GM19467 (cell line): Measurements from ENCODE around the gene GGT5.
"Not testable (repeated sequence)": the region's sequence is repeated elsewhere in the genome, so short reads cannot be mapped to it uniquely, and the experiment has no call there.

ENCODE experiments used
- ATAC-seq: cut with Tn5 transposase; IDR thresholded peaks from one replicate; pipeline ENCODE4 v1.9.1; 2021; ENCODE audit warnings: mild to moderate bottlenecking, moderate library complexity; ENCODE audit not compliant: unreplicated experiment

GGT5 gene

GRCh38 chr22:24264329-24264896 lies 19.5 kb upstream of the GGT5 start:
- ATAC-seq: not testable (repeated sequence)

GRCh38 chr22:24263479-24263878 lies 18.6 kb upstream of the GGT5 start:
- ATAC-seq: not testable (repeated sequence)

GRCh38 chr22:24262185-24262749 lies 17.4 kb upstream of the GGT5 start:
- not testable (repeated sequence) for ATAC-seq

DNA sequence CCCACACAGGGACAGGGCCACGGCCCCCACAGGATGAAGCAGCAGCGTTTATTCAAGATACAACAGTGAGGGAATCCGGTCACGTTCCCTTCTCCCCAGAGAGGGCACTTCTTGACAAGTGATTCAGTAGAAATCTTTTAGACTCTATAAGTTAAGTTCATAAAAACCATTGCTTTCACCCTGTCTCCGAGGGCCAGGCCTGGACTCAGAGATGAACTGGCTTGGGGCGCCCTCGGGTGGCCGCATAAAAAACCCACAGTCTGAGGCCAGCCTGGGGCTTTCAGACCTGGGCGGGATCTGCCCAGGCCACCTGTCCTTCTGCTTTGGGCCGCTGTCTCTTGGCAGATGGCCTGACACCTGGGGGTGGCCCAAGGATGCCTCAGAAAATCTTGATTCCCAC lies 14.6 kb upstream of the GGT5 start:
- not testable (repeated sequence) for ATAC-seq

- ATAC-seq: not testable (repeated sequence)
Measured at GRCh38 chr22:24256736-24257135, 11.9 kb upstream of the GGT5 start.

GRCh38 chr22:24256136-24256535 lies 11.3 kb upstream of the GGT5 start:
- not testable (repeated sequence) for ATAC-seq

DNA sequence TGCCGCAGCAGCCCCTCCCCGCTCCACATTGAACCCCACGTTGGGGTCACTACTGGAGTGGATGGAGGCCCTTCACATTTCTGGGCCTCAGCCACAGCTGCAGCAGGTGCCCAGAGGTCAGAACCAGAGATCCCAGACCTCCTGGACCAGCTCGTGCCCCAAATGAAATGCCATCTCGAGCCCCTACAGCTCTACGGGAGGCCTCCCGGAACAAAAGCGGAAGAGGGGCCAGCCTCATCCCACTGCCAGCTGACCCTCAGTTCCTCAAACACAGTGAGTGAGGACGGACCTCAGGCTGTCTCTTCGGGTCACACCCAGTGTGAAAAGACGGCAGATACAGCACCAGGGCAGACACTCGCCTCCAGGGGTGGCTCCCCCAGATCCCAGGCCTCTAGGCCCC lies 8.2 kb upstream of the GGT5 start:
- ATAC-seq: not testable (repeated sequence)

DNA sequence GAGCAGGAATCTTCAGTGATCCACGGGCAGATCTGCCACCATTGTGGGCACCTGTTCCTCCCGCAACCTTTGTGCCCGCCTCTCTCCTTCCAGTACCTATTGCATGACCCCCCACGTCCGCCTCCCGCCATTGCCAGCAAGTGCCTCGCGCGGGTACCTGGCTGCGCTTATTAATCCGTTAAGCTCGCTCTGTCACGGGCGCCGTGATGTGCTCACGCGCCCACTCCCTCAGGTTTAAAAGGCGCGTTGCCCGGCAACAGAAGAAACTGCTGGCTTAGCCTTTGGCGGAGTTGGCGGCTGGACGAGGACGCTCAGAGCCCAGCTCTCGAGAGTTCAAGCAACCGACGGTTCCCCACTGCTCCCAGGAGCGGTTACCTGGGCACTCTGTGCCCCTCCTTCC lies 6.4 kb upstream of the GGT5 start:
- not testable (repeated sequence) for ATAC-seq

GRCh38 chr22:24249413-24249812 lies 4.5 kb upstream of the GGT5 start:
- not testable (repeated sequence) for ATAC-seq

DNA sequence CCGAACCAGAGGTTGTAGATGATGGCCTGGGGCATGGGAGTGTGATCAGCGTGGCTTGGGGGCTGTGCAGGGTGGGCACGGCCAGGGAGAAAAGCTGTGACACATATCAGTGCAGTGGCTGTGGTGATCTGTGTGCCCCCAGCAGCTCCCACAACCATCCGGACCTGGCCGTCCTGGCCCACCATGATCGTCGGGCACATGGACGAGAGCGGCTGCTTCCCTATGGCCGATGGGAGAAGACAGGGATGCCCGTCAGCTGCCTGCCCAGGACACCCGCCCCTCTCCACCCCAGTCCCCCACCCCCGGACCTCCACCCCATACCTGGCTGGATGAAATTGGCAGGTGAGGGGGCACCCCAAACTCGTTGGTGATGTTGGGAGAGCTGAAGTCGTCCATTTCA lies 3.7 kb upstream of the GGT5 start:
- ATAC-seq: not testable (repeated sequence)

DNA sequence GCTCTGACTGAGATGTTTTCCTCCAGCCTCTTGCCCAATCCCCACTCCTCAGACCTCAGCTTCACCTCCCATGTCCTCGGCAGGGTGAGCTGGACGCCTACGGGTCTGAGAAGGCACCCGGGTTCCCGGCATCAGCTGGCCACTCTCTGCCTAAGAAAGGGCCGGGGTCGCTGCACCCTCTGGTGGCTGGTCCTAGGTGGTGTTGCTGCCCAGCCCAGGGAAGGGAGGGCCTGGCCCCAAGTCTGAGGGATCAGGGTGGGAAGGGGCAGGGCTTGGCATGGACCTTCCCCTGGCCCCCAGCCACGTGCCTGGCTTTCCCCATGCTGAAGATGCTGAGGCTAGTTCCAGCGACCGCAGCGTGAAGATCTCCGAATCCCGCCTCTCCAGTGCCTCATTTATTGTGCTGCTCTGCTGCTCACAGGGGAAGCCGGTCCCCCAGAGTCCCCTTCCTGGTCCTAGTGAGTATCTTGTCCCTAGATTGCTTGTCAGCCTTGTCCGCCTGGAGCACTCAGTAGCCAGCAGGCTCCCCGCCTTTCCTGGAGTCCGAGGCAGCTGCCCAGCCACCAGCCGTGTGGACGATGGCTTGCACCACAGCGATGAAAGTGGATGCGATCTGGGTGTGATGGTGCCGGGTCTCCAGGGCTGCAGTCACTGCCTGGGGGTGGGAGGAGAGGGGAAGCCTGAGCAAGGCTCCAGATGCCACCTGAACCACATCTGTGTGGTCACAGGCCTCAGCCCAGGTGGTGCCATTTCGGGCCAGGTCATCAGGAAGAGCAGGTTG lies 2.9 kb upstream of the GGT5 start:
- no peak for ATAC-seq

DNA sequence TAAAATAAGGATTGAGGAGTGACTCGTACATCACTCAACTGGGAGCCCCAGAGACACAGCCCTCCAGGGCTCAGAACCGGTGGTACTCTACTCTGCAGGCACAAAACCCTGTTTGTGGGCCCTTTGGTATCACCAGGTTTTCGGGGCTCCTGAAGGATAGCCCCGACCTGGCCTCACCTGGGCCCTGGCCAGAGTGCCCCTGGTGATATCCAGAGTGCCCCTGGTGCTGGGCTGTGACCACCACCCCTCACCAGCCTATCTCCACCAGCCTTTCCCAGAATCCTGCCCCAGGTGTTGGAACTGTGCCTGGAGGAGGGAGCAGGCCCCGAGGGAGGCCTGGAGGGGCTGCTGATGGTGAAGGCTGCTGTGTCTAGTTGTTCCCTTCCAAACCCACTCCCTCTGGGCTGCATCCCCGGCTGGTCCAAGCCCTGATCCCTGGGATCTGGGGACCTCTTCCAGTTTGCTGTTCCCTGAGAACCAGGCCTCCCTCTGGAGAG lies 2.2 kb upstream of the GGT5 start:
- no peak for ATAC-seq

DNA sequence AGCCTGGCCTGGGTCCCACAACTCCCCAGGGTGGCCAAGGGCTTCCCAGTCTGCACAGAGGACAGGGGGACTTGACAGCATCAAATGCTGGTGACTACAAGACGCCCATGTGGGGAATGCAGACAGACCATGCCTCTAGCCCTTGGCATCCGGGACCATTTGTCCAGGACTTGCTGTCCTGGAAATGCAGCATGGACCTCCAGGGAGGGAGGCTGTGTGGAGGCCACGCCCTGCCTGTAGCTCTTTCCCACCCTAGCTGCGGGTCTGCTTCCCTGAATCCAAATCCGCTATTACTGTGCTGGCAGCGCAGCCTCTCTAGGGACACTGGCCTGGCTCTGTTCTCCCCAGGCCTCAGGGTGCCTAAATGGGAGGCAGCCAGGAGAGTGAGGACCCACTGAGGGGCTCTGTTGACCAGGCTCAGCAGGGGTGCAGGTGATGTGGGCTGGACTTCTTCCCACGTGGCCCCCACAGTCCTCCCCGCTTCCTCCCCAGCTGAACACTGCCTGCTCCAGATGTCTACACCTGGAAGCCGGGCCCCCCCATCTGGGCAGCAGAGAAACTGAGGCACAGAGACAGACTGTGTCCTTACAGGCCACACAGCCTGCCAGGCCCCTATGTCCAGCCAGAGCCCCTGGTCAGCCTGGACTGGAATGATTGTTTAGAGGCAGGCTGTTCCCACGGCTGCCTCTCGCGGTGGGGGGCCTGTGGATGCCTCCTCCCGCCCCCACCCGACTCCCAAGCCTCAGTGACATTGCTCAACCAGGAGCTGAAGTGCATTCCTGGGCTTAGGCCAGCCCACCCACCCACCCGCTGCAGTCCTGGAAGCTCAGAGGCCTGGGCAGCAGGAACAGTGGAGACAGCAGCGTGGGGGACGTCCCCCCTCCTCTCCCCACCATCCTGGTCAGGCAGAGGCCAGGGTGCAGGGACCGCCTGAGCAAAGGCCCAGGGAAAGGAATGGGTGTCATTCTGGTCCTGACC lies 991 bp upstream of the GGT5 start:
- not testable (repeated sequence) for ATAC-seq

DNA sequence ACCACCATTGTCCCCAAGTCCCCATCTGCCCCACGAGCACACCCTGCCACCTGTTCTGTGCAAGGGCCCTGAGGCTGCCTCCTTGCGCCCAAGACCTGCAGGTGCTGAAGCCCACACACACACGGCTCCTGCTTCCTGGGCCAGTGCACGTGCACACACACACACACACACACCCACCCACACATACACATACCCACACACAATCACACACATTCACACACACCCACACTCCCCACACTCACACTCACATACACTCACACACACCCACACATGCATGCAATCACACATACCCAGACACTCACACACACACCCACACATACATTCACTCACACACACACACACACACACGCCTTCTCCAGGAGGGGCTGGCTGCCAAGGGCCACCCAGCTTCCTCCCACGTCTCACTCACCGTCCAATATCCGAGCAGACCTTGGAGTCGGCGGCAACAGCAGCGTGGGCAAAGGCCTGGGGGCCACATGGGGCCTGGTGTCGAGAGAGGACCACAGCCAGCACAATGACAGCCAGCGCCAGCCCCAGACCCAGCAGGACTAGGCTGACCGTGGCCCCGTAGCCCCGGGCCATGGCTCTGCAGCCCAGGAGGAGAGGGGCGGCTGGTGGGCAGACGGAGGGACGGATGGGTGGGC lies 616 bp downstream of the GGT5 start:
- ATAC-seq: no peak

DNA sequence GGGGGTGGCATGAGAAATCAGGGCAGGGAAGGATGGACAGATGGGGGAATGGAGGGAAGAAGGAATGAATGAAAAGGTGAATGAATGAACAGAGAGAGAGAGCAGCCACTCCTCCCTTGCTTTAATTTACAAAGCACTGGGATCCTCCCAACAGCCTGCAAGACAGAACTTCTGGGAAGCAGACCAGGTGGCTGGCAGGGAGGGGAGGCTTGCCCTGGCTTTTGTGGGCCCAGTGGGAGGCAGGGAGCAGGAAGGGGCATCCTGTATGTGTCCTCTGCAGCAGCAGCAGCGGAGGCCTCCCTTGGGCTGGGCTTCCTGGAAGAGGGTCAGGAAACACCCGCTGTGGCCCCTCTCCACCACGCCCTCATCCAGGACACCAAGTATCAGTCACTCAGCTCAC lies 1.5 kb downstream of the GGT5 start:
- not testable (repeated sequence) for ATAC-seq

DNA sequence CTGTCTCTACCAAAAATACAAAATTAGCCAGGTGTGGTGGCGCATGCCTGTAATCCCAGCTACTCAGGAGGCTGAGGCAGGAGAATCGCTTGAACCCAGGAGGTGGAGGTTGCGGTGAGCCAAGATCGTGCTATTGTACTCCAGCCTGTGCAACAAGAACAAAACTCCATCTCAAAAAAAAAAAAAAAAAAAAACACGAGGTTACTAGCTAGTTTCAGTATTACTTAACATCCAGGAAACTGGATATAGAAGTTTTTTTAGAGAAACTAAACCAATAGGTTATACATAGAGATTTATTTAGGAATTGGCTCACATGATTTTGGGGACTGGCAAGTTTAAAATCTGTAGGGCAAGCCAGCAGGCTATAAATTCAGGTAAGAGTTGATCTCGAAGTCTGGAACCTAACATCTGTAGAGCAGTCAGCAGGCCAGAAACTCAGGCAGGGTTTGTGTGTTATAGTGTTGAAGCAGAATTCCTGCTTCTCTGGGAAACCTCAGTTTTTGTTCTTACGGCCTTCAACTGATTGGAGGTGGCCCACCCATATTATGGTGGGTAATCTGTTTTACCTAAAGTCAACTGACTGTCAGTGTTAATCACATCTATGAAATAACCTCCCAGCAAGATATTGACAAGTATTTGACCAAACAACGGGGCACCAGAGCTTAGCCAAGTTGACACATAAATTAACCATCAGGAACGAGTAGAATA lies 3.7 kb downstream of the GGT5 start:
- ATAC-seq: not testable (repeated sequence)

DNA sequence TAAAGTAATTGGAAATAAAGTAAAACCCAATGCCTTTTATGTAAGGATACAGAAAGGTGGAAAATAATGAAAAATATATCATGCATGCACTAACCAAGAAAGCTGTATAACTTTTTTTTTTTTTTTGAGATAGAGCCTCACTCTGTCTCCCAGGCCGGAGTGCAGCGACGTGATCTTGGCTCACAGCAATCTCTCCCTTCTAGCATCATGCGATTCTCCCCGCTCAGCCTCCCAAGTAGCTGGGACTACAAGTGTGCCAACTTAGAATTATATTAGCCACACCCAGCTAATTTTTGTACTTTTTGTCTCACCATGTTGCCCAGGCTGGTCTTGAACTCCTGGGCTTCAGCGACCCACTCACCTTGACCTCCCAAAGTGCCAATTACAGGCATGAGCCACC lies 4.5 kb downstream of the GGT5 start:
- no peak for ATAC-seq

DNA sequence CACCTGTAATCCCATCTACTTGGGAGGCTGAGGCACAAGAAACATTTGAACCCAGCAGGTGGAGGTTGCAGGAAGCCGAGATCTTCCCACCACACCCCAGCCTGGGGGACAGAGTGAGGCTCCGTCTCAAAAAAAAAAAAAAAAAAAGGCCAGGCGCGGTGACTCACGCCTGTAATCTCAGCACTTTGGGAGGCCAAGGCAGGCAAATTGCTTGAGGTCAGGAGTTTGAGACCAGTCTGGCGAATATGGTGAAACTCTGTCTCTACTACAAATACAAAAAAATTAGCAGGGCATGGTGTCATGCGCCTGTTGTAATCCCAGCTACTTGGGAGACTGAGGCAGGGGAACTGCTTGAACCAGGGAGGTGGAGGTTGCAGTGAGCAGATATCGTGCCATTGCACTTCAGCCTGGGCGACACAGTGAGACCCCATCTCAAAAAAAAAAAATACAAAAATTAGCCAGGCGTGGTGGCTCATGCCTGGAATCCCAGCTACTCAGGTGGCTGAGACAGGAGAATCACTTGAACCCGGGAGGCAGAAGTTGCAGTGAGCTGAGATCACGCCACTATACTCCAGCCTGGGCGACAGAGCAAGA lies 6.7 kb downstream of the GGT5 start:
- not testable (repeated sequence) for ATAC-seq

DNA sequence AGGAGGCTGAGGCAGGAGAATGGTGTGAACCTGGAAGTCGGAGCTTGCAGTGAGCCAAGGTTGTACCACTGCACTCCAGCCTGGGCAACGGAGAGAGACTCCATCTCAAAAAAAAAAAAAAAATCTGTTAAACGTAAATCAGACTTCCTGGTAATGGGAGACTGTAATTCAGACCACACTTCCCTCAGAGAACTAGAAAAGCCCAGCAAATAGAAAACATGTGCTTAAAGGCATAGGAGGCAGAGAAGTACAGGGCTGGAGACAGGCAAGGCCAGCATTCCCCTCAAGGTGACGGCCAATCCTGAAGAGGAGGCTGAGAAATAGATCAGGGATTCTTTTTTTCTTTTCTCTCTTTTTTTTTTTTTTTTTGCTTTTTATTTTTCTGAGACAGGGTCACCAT lies 8.2 kb downstream of the GGT5 start:
- ATAC-seq: no peak
